Measurements from ENCODE around the gene PARD3.

PARD3 gene

GRCh38 chr10:34821587-34822585 lies 6.8 kb upstream of the PARD3 start:
- no peak for DNase-seq

- no peak for DNase-seq
Measured at GRCh38 chr10:34817586-34817985, 2.5 kb upstream of the PARD3 start.

- DNase-seq, result no peak
Measured at GRCh38 chr10:34817054-34817453, 2.0 kb upstream of the PARD3 start.

- DNase-seq, result no peak
Measured at GRCh38 chr10:34816501-34817002, 1.5 kb upstream of the PARD3 start.

- DNase-seq, result no peak
Measured at GRCh38 chr10:34816085-34816496, 995 bp upstream of the PARD3 start.

GRCh38 chr10:34814913-34815184 lies 247 bp downstream of the PARD3 start:
- no peak for DNase-seq

GRCh38 chr10:34814223-34814912 lies 728 bp downstream of the PARD3 start:
- no peak for DNase-seq

GRCh38 chr10:34813626-34814222 lies 1.4 kb downstream of the PARD3 start:
- DNase-seq, result no peak

- DNase-seq, result no peak
Measured at GRCh38 chr10:34812771-34813170, 2.3 kb downstream of the PARD3 start.

- no peak for DNase-seq
Measured at GRCh38 chr10:34811968-34812514, 3.1 kb downstream of the PARD3 start.

- DNase-seq, result no peak
Measured at GRCh38 chr10:34811126-34811967, 3.7 kb downstream of the PARD3 start.

GRCh38 chr10:34809796-34810195 lies 5.3 kb downstream of the PARD3 start:
- no peak for DNase-seq

- no peak for DNase-seq
Measured at GRCh38 chr10:34808801-34809745, 6.0 kb downstream of the PARD3 start.

GRCh38 chr10:34808336-34808735 lies 6.8 kb downstream of the PARD3 start:
- DNase-seq, result no peak

GRCh38 chr10:34804306-34804705 lies 10.8 kb downstream of the PARD3 start:
- no peak for DNase-seq

- no peak for DNase-seq
Measured at GRCh38 chr10:34802692-34803091, 12.4 kb downstream of the PARD3 start.

- DNase-seq, result no peak
Measured at GRCh38 chr10:34801097-34801733, 13.9 kb downstream of the PARD3 start.

- no peak for DNase-seq
Measured at GRCh38 chr10:34800624-34801023, 14.5 kb downstream of the PARD3 start.

- DNase-seq, result no peak
Measured at GRCh38 chr10:34798654-34799053, 16.4 kb downstream of the PARD3 start.

- no peak for DNase-seq
Measured at GRCh38 chr10:34797155-34797554, 17.9 kb downstream of the PARD3 start.

- no peak for DNase-seq
Measured at GRCh38 chr10:34796133-34796532, 19.0 kb downstream of the PARD3 start.
